Thyroid gland (tissue), 4 donors: ENCODE data around the gene DCUN1D2. TPM values are rescaled to one million over a fixed set of nuclear protein-coding genes. Genes with fewer than 3 reads are reported as not detected.

ENCODE experiments used
- DNase-seq, 2 donors: peaks; one replicate each; pipeline ENCODE4 v3.0.0-alpha.2; 2019
- H3K27ac ChIP-seq, 3 donors: fragments of 200-600 bp; sonication (generic); 1 replicate in 2 of 3; 2 replicates in 1 of 3; pipeline ENCODE4 v1.5.1; 2016 to 2019; ENCODE audit warnings: mild to moderate bottlenecking in 1 of 3, moderate library complexity in 1 of 3
- H3K27me3 ChIP-seq: fragments of 200-600 bp; sonication (generic); one replicate; pipeline ENCODE4 v1.5.1; 2019
- H3K36me3 ChIP-seq, 2 donors: fragments of 200-600 bp; sonication (generic); one replicate each; pipeline ENCODE4 v1.5.1; 2016 to 2019
- H3K4me1 ChIP-seq, 2 donors: fragments of 200-600 bp; sonication (generic); one replicate each; pipeline ENCODE4 v1.5.1; 2017 to 2019
- H3K4me3 ChIP-seq, 3 donors: fragments of 200-600 bp; sonication (generic); replicated peaks in 1 of 3; 1 replicate in 2 of 3; 2 replicates in 1 of 3; pipeline ENCODE4 v1.5.1; 2016; ENCODE audit warnings: mild to moderate bottlenecking in 1 of 3
- H3K9me3 ChIP-seq: fragments of 200-600 bp; sonication (generic); one replicate; pipeline ENCODE4 v1.5.1; 2017
- CTCF ChIP-seq, 6 experiments: fragments of 200-600 bp in 3 of 6; fragments of 450-650 bp in 3 of 6; sonication (generic) in 3 of 6; IDR thresholded peaks; one replicate each; pipeline ENCODE4 v1.5.1; 2016 to 2019; ENCODE audit warnings: antibody characterized with exemption in 6 of 6, mild to moderate bottlenecking in 2 of 6, inconsistent platforms in 1 of 6, moderate library complexity in 1 of 6
- POLR2A ChIP-seq, 2 donors: fragments of 450-650 bp; IDR thresholded peaks; one replicate each; pipeline ENCODE4 v1.6.1; 2017; ENCODE audit warnings: antibody characterized with exemption in 2 of 2, mild to moderate bottlenecking in 2 of 2, moderate library complexity in 1 of 2
- WGBS, 2 donors: methylation state at CpG; one replicate each; pipeline ENCODE4 v1.1.5; 2017; 5-methylcytosine and 5-hydroxymethylcytosine counted together
- intact Hi-C: fragments of 100-400 bp; cut with DNase I; formaldehyde crosslinking; loops from one replicate; pipeline ENCODE4 v1.15.1; 2023
- total RNA-seq, 4 donors: library from RNA; depleted of rRNA; stranded (reverse); fragments of >200 nt; gene quantifications; one replicate each; pipeline ENCODE4 v1.2.3, GENCODE V29; 2016

Gene DCUN1D2
- total RNA-seq, 4 donors from 2014 or later, result 8.8 to 15.3 (median 10.4) TPM

DNA sequence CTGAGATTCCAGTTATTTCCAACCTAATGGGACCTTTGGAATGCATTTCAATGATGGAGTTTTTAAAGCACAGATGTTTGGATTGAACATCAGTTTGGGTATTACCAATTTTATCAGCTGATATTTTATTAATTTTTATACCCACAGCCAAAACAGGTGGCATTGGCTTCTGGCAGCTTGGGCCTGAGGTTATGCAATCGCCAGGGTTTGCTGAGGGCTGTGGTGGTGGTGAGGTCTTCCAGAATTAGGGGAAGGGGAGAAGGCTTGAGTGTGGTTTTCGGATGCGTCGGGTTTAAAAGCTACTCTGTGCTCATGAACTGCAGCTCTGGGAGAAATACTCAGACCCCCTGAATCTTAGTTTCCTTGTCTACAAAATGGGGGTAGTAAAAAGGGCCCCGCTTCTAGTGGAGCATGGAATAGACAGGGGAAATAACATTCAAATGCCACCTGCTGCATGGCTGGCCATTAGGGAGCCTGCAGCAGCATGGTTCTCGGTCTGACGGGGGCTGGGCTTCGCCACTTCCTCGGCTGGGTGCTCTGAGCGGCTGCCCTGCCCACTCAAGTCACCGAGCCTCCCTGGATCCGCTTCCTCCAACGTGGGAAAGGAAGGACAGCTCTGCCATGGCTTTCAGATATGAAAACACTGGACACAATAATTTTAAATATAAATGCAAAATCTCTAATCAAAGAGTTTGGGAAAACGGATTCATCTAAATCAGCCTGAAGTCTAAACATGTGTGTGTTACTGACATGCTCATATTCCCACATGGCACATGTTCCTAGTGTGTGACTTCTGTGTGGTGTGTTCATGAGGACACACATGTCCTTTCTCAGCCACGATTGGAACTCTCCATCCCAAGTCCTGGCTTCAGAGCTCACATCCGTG lies 72.4 kb downstream of the DCUN1D2 start:
- Histone ChIP-seq H3K27ac (no peak overlapping the region), H3K27me3 (no peaks in the 10 kb centered on the region), H3K4me1 (no peaks in the 10 kb centered on the region), H3K4me3 (no peak overlapping the region), H3K36me3 (no peaks in the 10 kb centered on the region), H3K9me3 (no peaks in the 10 kb centered on the region)
- intact Hi-C loops, result no loop called here
- 57 to 59% methylated on average over 14 to 16 of the region's 16 CpGs for WGBS, 2 donors
- DNase-seq, result no peak
- TF ChIP-seq POLR2A (IDR thresholded peaks at IDR 0.05), result no peak
- no peak for TF ChIP-seq CTCF (IDR thresholded peaks at IDR 0.05)

DNA sequence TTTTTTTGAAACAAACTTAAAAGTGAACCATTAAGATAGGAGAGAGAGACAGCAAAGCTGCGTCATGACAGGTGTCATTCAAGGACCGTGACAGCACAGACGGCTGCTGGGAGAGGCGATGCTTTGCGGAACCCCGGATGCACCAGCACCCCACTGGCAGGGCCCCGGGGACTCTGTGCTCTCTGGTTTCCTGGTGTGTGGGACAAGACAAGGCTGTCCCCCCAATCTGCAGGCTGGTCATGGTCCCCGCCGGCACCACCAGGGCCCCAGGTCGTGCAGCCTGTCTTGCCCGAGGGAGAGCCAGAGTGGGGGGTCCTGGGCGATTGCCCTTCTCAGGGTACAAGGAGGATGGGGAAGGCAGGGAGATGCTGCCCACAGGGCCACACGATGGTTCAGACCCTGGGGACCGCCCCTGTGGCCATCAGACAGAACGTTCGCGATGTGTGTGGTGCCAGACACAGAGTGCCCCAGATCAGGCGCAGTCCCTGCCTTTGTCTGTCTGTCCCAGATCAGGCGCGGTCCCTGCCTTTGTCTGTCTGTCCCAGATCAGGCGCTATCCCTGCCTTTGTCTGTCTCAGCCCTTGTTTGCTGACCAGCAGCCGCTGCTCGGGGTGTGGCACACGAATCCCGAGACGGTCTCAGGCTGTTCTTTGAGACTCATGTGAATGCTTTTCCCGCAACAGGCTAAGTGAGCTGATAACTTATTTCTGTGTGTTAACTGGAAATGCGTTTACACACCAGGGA lies 73.3 kb downstream of the DCUN1D2 start:
- Histone ChIP-seq H3K36me3 (no peaks in the 10 kb centered on the region), H3K27me3 (no peaks in the 10 kb centered on the region), H3K9me3 (no peaks in the 10 kb centered on the region), H3K4me3 (no peak overlapping the region), H3K27ac (no peak overlapping the region), H3K4me1 (no peaks in the 10 kb centered on the region)
- TF ChIP-seq POLR2A (IDR thresholded peaks at IDR 0.05), result no peak
- no peak for TF ChIP-seq CTCF (IDR thresholded peaks at IDR 0.05)
- 70 to 72% methylated on average over 24 of the region's 28 CpGs for WGBS, 2 donors
- DNase-seq, result no peak
- intact Hi-C loops, result no loop called here

- Histone ChIP-seq H3K27me3 (no peaks in the 10 kb centered on the region), H3K27ac (no peak overlapping the region), H3K4me3 (no peak overlapping the region), H3K4me1 (no peaks in the 10 kb centered on the region), H3K9me3 (no peaks in the 10 kb centered on the region), H3K36me3 (no peaks in the 10 kb centered on the region)
- no peak for DNase-seq
- WGBS, 2 donors, result 75% methylated on average over 8 of the region's 8 CpGs
- intact Hi-C loops, result no loop called here
- no peak for TF ChIP-seq POLR2A (IDR thresholded peaks at IDR 0.05)
- no peak for TF ChIP-seq CTCF (IDR thresholded peaks at IDR 0.05)
Observed at GRCh38 chr13:113415825-113416224, 74.7 kb downstream of the DCUN1D2 start.

DNA sequence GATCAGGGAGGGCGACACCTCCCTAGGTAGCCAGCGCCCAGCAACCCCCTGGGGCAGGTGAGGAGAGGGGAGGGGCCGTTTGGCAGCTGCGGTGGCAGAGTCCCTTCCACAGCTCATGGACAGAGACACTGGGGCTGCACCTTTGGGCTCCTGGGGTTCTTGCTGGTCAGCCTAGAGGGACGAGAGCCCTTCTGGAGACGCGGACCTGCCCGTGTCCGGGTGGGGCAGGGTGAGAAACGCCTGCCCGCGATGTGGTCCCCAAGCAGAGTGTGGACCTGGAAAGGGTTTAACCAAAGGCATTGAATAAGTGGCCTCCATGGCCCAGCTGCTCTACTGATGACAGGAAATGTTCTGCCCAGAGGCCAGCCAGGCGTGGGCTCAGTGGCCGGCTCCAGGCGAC lies 75.5 kb downstream of the DCUN1D2 start:
- H3K27ac ChIP-seq, result no peak overlapping the region
- DNase-seq, result no peak
- intact Hi-C loops, result no loop called here

More for the DNA sequence above, 75.5 kb downstream of the DCUN1D2 start:
- H3K4me3 ChIP-seq, result no peak overlapping the region
- H3K27me3 ChIP-seq, result no peaks in the 10 kb centered on the region
- no peak for TF ChIP-seq POLR2A (IDR thresholded peaks at IDR 0.05)
- no peak for TF ChIP-seq CTCF (IDR thresholded peaks at IDR 0.05)
- no peaks in the 10 kb centered on the region for H3K9me3 ChIP-seq
- 87 to 89% methylated on average over 13 to 15 of the region's 15 CpGs for WGBS, 2 donors
- H3K4me1 ChIP-seq, result no peaks in the 10 kb centered on the region
- H3K36me3 ChIP-seq, result no peaks in the 10 kb centered on the region
